Fibroblast of lung (primary cell): ENCODE results near the gene CLMN. TPM values are rescaled to one million over a fixed set of nuclear protein-coding genes. Genes with fewer than 3 reads are reported as not detected.

Source experiments
- DNase-seq, 2 donors: peaks; one replicate each; pipeline versions ENCODE4 v3.0.0 to v3.0.0-alpha.2; 2010; ENCODE audit warnings: low read depth in 2 of 2
- H2AFZ ChIP-seq: 2 replicates; pipeline ENCODE4 v1.5.1; 2012; ENCODE audit warnings: low read length, control low read depth, inconsistent platforms
- H3K27ac ChIP-seq: 2 replicates; pipeline ENCODE4 v1.5.1; 2011; ENCODE audit warnings: low read length, control low read depth; ENCODE audit not compliant: insufficient read depth
- H3K27me3 ChIP-seq: 2 replicates; pipeline ENCODE4 v1.5.1; 2011; ENCODE audit warnings: mild to moderate bottlenecking, low read length; ENCODE audit not compliant: control insufficient read depth, insufficient read depth
- H3K36me3 ChIP-seq: 2 replicates; pipeline ENCODE4 v1.5.1; 2011; ENCODE audit warnings: low read length; ENCODE audit not compliant: control insufficient read depth, insufficient read depth
- H3K4me1 ChIP-seq: 2 replicates; pipeline ENCODE4 v1.5.1; 2011; ENCODE audit warnings: low read length; ENCODE audit not compliant: control insufficient read depth, insufficient read depth; ENCODE audit errors: extremely low read depth
- H3K4me2 ChIP-seq: 2 replicates; pipeline ENCODE4 v1.5.1; 2011; ENCODE audit warnings: low read length, control low read depth; ENCODE audit not compliant: insufficient read depth; ENCODE audit errors: extremely low read depth
- H3K4me3 ChIP-seq, 4 experiments: fragments of 200-600 bp in 1 of 4; sonication (generic) in 1 of 4; replicated peaks in 1 of 4; 2 replicates each; pipeline ENCODE4 v1.5.1; 2011 to 2016; ENCODE audit warnings: low read length in 4 of 4, low read depth in 3 of 4, mild to moderate bottlenecking in 3 of 4, control low read depth in 2 of 4, inconsistent platforms in 1 of 4, mixed read lengths in 1 of 4; ENCODE audit not compliant: insufficient read depth in 1 of 4; ENCODE audit errors: control extremely low read depth in 1 of 4
- H3K79me2 ChIP-seq: 2 replicates; pipeline ENCODE4 v1.5.1; 2012; ENCODE audit warnings: mild to moderate bottlenecking, low read length, inconsistent platforms; ENCODE audit not compliant: control insufficient read depth, insufficient read depth
- H3K9ac ChIP-seq: 2 replicates; pipeline ENCODE4 v1.5.1; 2011; ENCODE audit warnings: mild to moderate bottlenecking, low read length, control low read depth; ENCODE audit not compliant: insufficient read depth
- H3K9me3 ChIP-seq: 2 replicates; pipeline ENCODE4 v1.5.1; 2012; ENCODE audit warnings: low read depth, low read length; ENCODE audit not compliant: control insufficient read depth, insufficient read depth
- H4K20me1 ChIP-seq: 2 replicates; pipeline ENCODE4 v1.5.1; 2011; ENCODE audit warnings: low read length; ENCODE audit not compliant: control insufficient read depth, insufficient read depth; ENCODE audit errors: extremely low read depth
- EZH2 ChIP-seq: IDR thresholded peaks from 2 replicates; pipeline ENCODE4 v1.5.1; 2012; ENCODE audit warnings: low read length, control low read depth, mild to moderate bottlenecking; ENCODE audit errors: missing control alignments
- polyA plus RNA-seq, 2 donors: library from polyadenylated mRNA; depleted of rRNA in 1 of 2; stranded (reverse) in 1 of 2; unstranded in 1 of 2; fragments of >200 nt; gene quantifications; 2 replicates each; pipeline ENCODE4 v1.2.1, GENCODE V29; 2011 to 2012; ENCODE audit warnings: missing spikeins in 1 of 2
- total RNA-seq: library from RNA; depleted of rRNA; stranded (reverse); fragments of >200 nt; gene quantifications from 2 replicates; pipeline ENCODE4 v1.2.1, GENCODE V29; 2014
- TF ChIP-seq, protein P1 (sequence below), 2 donors: IDR thresholded peaks in 1 of 2; conservative IDR thresholded peaks in 1 of 2; 1 replicate in 1 of 2; 2 replicates in 1 of 2; pipeline ENCODE4 v1.5.1; 2011 to 2012; ENCODE audit warnings: low read length in 2 of 2, control low read depth in 1 of 2, inconsistent platforms in 1 of 2, low read depth in 1 of 2, mild to moderate bottlenecking in 1 of 2

The CLMN gene
- total and polyA plus RNA-seq, 2 donors (not counting 1 experiment from before 2014, with no cell fraction given) = 0.83 to 2.7 TPM

DNA sequence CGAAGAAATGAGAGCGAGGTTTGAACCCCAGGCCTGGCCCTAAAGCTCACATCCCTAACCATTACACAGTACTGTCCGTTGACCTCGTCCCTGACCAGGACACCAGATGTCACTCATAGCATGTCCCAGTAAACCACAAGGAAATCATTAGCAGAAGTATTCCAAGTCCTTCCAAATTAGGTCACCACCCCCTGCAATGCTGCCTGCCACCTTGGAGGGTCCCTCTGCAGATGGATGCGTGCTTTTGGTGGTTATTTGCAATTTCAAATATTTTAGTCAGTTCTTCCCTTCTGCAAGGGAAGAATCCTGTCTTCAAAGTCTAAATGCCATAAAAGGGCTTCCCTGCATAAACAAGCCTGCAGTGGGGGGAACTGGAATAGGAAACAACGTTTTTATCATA, 71.3 kb downstream of the CLMN start:
- H3K79me2 ChIP-seq = no peaks in the 10 kb centered on the region
- TF ChIP-seq EZH2 = no peak
- TF ChIP-seq, protein P1, sequence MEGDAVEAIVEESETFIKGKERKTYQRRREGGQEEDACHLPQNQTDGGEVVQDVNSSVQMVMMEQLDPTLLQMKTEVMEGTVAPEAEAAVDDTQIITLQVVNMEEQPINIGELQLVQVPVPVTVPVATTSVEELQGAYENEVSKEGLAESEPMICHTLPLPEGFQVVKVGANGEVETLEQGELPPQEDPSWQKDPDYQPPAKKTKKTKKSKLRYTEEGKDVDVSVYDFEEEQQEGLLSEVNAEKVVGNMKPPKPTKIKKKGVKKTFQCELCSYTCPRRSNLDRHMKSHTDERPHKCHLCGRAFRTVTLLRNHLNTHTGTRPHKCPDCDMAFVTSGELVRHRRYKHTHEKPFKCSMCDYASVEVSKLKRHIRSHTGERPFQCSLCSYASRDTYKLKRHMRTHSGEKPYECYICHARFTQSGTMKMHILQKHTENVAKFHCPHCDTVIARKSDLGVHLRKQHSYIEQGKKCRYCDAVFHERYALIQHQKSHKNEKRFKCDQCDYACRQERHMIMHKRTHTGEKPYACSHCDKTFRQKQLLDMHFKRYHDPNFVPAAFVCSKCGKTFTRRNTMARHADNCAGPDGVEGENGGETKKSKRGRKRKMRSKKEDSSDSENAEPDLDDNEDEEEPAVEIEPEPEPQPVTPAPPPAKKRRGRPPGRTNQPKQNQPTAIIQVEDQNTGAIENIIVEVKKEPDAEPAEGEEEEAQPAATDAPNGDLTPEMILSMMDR (conservative IDR thresholded peaks at IDR 0.05 in 1 of 2, IDR thresholded peaks at IDR 0.05 in 1 of 2; ENCODE audit: low read depth in 1 of 2, low read length in 2 of 2) = no peak
- no peak overlapping the region for H3K4me3 ChIP-seq
- H2AFZ ChIP-seq = no peak overlapping the region
- no peak overlapping the region for H3K9ac ChIP-seq
- DNase-seq = peak in 1 of 2 donors; percentile 38
- no peaks in the 10 kb centered on the region for H3K9me3 ChIP-seq
- H3K27me3 ChIP-seq = no peaks in the 10 kb centered on the region
- no peak overlapping the region for H3K4me2 ChIP-seq
- peaks cover 2% of the 10 kb centered on the region for H3K4me1 ChIP-seq
- no peaks in the 10 kb centered on the region for H3K36me3 ChIP-seq
- H3K27ac ChIP-seq = no peak overlapping the region
- H4K20me1 ChIP-seq = no peaks in the 10 kb centered on the region

DNA sequence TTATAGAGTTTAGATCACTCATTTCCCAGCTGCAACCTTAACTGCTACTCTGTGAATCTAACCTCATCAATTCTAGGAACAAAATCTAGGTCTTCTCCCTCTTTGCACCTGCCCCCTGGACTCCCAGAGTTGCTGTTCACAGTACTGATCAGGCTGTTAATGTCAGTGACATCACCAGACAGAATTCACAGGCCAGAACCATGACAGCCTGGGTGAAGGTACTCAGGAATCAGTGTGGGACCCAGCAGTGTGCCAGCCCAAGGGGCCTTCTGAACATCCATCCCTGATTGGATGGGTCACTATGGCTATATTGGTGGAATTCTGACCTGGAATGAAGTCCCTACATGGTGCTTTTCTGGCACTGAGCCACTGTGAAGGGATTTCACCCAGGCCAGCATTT, 72.8 kb downstream of the CLMN start:
- no peak overlapping the region for H2AFZ ChIP-seq
- H3K36me3 ChIP-seq = no peaks in the 10 kb centered on the region
- H3K4me2 ChIP-seq = no peak overlapping the region
- H3K79me2 ChIP-seq = no peaks in the 10 kb centered on the region
- no peak for TF ChIP-seq EZH2
- TF ChIP-seq, protein P1 (conservative IDR thresholded peaks at IDR 0.05 in 1 of 2, IDR thresholded peaks at IDR 0.05 in 1 of 2; ENCODE audit: low read depth in 1 of 2, low read length in 2 of 2) = no peak
- no peaks in the 10 kb centered on the region for H3K27me3 ChIP-seq
- no peak overlapping the region for H3K4me3 ChIP-seq
- no peaks in the 10 kb centered on the region for H3K9me3 ChIP-seq
- no peak overlapping the region for H3K9ac ChIP-seq
- peaks cover 2% of the 10 kb centered on the region for H3K4me1 ChIP-seq
- no peak overlapping the region for H3K27ac ChIP-seq
- no peaks in the 10 kb centered on the region for H4K20me1 ChIP-seq
- DNase-seq = no peak

DNA sequence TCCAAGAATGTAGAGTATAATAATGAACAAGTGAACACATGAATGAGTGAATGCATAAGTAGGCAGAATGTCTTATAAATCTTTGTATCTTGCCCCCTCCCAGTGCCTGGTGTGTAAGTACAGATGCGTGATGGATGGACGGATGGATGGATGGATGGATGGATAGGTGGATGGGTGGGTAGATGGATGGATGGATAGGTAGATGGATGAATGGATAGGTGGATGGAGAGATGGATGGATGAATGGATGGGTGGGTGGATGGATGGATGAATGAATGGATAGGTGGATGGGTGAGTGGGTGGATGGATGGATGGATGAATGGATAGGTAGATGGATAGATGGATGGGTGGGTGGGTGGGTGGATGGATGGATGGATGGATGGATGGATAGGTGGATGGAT, 74.4 kb downstream of the CLMN start:
- no peak for DNase-seq
- Histone ChIP-seq H3K4me1 (peaks cover 5% of the 10 kb centered on the region), H3K9ac (no peak overlapping the region), H3K27ac (no peak overlapping the region), H3K4me2 (no peak overlapping the region), H2AFZ (no peak overlapping the region), H4K20me1 (no peaks in the 10 kb centered on the region), H3K4me3 (no peak overlapping the region), H3K36me3 (no peaks in the 10 kb centered on the region), H3K79me2 (no peaks in the 10 kb centered on the region), H3K27me3 (no peaks in the 10 kb centered on the region), H3K9me3 (no peaks in the 10 kb centered on the region)
- TF ChIP-seq, protein P1 (conservative IDR thresholded peaks at IDR 0.05 in 1 of 2, IDR thresholded peaks at IDR 0.05 in 1 of 2; ENCODE audit: low read depth in 1 of 2, low read length in 2 of 2) = no peak
- no peak for TF ChIP-seq EZH2
